Muscle of back (tissue), 13 donors: Measurements from ENCODE around the gene OR2D2. TPM values are rescaled to one million over a fixed set of nuclear protein-coding genes. Genes with fewer than 3 reads are reported as not detected.
"Not testable (repeated sequence)": the region's sequence is repeated elsewhere in the genome, so short reads cannot be mapped to it uniquely, and the experiment has no call there.

Source experiments
- DNase-seq, 3 donors: peaks; one replicate each; pipeline versions ENCODE4 v3.0.0 to v3.0.0-alpha.2; 2013
- long read RNA-seq, 9 donors: transcript quantifications; one replicate each; lab custom pipeline, GENCODE V29; 2026
- polyA plus RNA-seq, 10 donors: library from polyadenylated mRNA; unstranded; fragments of 120-200 nt; gene quantifications; one replicate each; pipeline ENCODE4 v1.2.1, GENCODE V29; 2013; ENCODE audit not compliant: insufficient read length in 10 of 10

The OR2D2 gene
- polyA plus RNA-seq, result not detected
- long read RNA-seq, donor 1, result 0 reads
- long read RNA-seq, donor 2, result 0 reads
- long read RNA-seq, donor 3, result 0 reads
- long read RNA-seq, donor 4, result 0 reads
- long read RNA-seq, donor 5, result 0 reads
- long read RNA-seq, donor 6, result 0 reads
- long read RNA-seq, donor 7, result 0 reads
- long read RNA-seq, donor 8, result 0 reads
- long read RNA-seq, donor 9, result 0 reads

GRCh38 chr11:6892400-6892799 is at the start of gene OR2D2:
Gene OR2D2 (minus strand): TSS chr11:6892500. CDS start chr11:6892500, 0 bp downstream.
- no peak for DNase-seq

GRCh38 chr11:6941970-6942369 is 49.7 kb upstream of the OR2D2 start:
- no peak for DNase-seq

DNA sequence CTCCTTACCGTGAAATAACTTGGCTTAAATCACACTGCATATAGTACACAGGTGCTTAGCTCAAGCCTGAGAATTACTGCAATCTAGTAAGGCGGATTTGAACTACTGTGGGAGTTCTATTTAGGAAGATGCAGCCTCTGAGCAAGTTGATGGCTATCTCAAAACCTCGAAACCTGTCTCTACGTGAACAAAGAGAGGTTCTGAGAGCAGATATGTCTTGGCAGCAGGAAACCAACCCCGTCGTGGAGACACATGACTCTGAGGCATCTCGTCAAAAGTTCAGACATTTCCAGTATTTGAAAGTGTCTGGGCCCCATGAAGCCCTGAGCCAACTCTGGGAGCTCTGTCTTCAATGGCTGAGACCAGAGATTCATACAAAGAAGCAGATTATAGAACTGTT is 39.8 kb upstream of the OR2D2 start:
- no peak for DNase-seq

DNA sequence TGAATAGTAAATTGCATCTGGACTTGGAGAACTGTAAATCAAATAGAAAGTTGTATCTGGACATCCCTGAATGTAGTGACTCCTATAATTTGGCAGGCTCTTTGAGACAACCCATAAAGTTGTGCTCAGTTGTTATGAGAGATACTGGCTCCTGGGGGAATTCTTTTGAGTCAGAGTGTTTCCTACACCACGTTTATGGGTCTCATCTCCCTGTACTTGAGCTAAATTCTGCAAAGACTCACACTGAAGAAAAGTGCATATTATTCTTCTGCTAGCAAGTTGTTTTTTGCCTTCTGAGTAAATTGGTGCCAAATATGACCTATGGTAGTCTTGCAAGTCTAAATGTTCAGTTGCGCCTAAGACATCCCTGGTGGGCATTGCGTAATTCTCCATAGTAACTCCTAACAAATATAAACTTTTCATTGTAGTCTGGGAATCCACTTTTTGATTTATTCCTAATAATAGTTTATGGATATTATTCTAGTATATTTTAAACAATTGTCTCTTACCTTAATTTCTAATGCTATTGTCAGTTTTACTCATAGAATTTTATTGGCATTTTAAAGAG is 38.9 kb upstream of the OR2D2 start:
- DNase-seq, result peak in 2 of 3 donors; percentile 16 to 29

DNA sequence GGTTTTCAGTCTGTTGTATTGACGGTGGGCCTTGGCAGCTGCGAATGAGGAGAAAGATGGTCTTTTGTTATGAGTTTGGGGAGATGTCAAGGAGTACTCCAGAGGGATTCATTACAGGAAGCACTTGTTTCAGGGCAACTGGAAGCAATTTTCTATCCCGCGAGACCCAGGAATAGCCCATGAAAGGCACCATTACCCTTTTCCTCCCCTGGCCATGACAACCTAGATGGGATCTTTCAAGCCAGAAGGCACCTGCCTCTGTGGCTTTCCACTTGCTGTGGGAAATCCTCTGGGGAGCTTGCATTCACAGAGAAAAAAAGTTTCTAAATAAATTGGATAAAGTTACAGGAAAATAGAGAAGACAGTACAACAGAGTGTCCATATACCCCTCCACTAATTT is 36.6 kb upstream of the OR2D2 start:
- no peak for DNase-seq

- peak in 1 of 3 donors; percentile 1 for DNase-seq
Measured at GRCh38 chr11:6927030-6927617, 34.8 kb upstream of the OR2D2 start.

- DNase-seq, result peak; percentile 70 to 82 (median 76)
Measured at GRCh38 chr11:6926208-6927029, 34.1 kb upstream of the OR2D2 start, which contains the start of gene ZNF215. Gene ZNF215 (plus strand): TSS chr11:6926426. CDS start chr11:6932273, 5,847 bp downstream.

GRCh38 chr11:6925636-6926207 is 33.4 kb upstream of the OR2D2 start:
- peak in 1 of 3 donors; percentile 16 for DNase-seq

DNA sequence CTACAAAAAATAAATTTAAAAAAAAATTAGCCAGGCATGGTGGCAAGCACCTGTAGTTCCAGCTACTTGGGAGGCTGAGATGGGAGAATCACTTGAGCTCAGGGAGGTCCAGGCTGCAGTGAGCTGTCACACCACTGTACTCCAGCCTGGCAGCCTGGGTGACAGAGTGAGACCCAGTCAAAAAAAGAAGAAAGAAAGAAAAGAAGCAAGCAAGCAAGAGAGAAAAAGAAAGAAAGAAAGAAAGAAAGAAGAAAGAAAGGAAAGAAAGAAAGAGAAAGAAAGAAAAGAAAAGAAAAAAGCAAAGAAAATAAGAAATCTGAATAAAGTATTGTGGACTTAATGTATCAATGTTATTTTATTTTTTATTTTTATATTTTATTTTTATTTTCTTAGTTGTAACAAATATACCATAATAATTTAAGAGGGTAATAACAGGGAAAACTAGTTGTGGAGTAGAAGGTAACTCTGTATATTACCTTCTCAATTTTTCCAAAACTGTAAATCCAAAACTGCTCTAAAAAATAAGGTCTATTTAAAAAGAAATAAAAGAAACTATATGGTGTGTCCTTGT is 32.8 kb upstream of the OR2D2 start:
- no peak for DNase-seq

- DNase-seq, result no peak
Measured at GRCh38 chr11:6920702-6921101, 28.4 kb upstream of the OR2D2 start, which contains the start of gene OR2D3. Gene OR2D3 (plus strand): TSS chr11:6921002. CDS start chr11:6921002, 0 bp downstream.

DNA sequence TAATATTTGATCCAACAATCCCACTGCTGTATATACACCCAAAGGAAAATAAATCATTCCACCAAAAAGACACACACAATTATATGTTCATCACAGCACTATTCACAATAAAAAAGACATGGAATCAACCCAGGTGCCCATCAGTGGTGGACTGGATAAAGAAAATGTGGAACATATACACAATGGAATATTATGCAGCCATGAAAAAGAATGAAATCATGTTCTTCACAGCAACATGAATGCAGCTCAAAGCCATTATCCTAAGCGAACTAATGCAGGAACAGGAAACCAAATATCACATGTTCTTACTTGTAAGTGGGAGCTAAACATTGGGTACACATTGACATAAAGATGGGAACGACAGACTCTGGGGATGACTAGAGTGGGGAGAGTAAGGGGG is 27.4 kb upstream of the OR2D2 start:
- DNase-seq, result no peak

DNA sequence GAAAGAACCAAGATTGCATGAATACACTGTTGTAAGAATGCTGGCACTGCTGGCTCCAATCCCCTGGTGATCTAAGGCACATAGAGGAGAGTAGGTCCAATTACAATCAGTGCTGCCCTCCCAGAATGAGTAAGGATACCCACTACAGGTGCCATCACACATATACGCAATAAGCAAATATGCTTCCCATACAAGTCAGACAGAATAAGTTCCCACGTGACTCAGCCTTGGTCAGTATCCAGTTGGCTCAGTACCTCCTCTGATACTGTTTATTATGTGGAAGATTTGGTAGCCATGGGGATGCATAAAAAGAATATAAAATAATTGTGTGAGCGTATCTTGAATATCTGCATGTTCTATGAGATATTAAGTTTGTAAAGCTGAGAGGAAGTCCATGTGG is 19.6 kb upstream of the OR2D2 start:
- DNase-seq, result peak in 1 of 3 donors; percentile 12

DNA sequence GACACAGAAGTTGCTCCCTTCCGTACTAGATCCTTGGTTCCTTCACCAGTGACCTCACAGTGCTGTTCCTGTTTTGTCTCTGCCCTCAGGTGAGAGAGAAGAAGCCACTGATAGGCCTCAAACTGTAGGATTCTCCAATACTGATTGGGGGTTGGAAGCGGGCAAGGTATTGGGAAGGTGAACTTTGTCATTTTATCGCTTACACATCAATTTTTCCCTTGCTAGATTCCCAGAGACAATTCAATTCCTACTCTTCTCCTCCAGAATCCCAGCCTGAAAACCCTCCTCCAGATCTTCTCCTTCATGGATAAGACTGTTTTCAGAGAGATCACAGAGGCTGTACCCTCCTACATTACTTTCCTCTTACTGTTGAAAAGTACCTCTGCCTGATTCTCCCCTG is 19.1 kb upstream of the OR2D2 start:
- no peak for DNase-seq

DNA sequence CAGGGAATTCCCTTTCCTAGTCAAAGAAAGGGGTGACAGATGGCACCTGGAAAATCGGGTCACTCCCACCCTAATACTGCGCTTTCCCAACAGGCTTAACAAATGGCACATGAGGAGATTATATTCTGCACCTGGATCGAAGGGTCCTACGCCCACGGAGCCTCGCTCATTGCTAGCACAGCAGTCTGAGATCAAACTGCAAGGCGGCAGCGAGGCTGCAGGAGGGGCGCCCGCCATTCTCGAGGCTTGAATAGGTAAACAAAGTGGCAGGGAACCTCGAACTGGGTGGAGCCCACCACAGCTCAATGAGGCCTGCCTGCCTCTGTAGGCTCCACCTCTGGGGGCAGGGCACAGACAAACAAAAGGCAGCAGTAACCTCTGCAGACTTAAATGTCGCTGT is 12.5 kb upstream of the OR2D2 start:
- not testable (repeated sequence) for DNase-seq

DNA sequence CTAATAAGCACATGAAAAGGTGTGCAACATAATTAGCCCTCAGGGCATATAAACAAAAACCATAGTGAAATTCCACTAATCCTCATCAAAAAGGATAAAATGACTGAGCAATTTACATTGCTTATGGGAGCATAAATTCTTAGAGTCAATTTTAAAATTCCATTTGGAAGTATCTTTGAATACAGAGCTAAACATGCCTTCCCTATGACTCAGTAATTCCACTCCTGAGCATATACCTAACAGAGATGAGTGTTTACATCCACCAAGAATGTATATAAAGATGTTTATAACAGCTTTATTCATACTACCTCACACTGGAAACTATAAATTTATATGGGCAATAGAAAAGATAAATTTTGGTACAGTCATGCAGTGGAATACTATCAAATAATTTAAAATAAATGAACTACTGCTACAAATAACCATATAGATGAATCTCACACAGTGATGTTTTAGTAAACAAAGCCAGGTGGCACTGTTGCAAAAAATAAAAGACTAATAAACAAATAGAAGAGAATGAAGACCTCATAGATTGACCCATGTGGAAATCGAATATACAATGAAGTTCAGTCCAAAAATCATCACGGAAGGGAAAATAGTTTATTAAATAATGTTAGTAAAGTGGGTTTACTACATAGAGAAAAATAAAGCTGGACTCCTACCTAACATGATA is 8.2 kb upstream of the OR2D2 start:
- no peak for DNase-seq

- no peak for DNase-seq
Measured at GRCh38 chr11:6898911-6899310, 6.6 kb upstream of the OR2D2 start.

GRCh38 chr11:6895010-6895409 is 2.7 kb upstream of the OR2D2 start:
- no peak for DNase-seq

GRCh38 chr11:6894097-6894496 is 1.8 kb upstream of the OR2D2 start:
- no peak for DNase-seq

DNA sequence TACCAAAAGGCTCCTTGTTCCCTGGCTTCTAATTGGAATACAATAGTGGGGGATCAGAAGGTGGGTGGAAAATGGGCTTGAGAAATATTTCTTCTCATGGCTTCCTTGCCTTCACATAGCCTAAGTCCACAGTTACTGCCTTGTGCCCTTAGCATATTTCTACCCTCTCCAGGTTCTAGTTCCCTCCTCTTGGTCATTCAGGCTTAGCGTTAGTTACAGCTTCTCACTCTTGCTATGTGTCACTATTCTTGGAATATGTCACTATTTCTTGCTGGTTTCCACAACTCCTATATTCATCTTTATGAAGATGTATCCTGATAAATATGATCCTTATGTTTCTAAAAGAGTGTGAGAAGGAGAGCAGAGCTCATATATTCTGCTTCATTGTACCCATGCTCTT is 2.5 kb downstream of the OR2D2 start:
- no peak for DNase-seq

DNA sequence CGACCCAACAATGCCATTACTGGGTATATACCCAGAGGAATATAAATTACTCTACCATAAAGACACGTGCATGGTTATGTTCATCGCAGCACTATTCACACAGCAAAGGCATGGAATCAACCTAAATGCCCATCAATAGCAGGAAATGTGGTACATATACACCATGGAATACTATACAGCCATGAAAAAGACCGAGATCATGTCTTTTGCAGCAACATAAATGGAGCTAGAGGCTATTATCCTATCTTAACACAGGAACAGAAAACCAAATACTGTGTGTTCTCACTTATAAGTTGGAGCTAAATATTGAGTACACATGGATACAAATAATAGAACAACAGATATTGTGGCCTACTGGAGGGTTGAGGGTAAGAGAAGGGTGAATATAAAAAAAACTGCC is 3.5 kb downstream of the OR2D2 start:
- DNase-seq, result no peak

DNA sequence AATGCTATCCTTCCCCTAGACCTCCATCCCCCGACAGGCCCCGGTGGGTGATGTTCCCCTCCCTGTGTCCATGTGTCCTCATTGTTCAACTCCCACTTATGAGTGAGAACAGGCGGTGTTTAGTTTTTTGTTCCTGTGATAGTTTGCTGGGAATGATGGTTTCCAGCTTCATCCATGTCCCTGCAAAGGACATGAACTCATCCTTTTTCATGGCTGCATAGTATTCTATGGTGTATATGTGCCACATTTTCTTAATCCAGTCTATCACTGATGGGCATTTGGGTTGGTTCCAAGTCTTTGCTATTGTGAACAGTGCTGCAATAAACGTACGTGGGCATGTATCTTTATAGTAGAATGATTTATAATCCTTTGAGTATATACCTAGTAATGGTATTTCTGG is 4.6 kb downstream of the OR2D2 start:
- not testable (repeated sequence) for DNase-seq
